Stimulated activated CD8-positive, alpha-beta memory T cell treated with anti-CD3 and anti-CD28 coated beads, Interleukin-15, amount 100 ng/mL, for 1 hour (primary cell): ENCODE measurements around the gene OR13A1.
"Not testable (repeated sequence)": the region's sequence is repeated elsewhere in the genome, so short reads cannot be mapped to it uniquely, and the experiment has no call there.

ENCODE experiments used
- DNase-seq: peaks from one replicate; pipeline ENCODE4 v3.0.0-alpha.2; 2020; ENCODE audit warnings: low read depth

OR13A1 gene, protein sequence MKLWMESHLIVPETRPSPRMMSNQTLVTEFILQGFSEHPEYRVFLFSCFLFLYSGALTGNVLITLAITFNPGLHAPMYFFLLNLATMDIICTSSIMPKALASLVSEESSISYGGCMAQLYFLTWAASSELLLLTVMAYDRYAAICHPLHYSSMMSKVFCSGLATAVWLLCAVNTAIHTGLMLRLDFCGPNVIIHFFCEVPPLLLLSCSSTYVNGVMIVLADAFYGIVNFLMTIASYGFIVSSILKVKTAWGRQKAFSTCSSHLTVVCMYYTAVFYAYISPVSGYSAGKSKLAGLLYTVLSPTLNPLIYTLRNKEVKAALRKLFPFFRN

DNA sequence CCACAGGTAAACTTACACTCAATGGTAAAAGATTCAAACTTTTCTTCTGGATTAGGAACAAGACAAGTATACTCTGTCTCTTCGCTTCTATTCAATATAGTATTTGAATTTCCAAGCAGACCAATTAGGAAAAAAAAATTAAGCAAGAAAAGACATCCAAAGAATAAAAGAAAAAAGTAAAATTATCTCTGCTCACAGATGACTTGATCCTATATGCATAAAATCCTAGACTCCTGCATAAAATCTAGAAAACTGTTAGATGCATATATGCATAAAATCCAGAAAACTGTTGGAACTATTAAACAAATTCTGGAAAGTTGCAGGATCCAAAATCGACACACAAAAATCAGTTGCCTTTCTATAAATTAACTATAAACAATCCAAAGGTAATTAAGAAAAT is at the start of gene OR13A1:
Gene OR13A1, minus strand, starts transcription at position 101 of the 400 bp plus-strand sequence. CDS start 11,186 bp downstream, outside the sequence.
- DNase-seq = no peak

DNA sequence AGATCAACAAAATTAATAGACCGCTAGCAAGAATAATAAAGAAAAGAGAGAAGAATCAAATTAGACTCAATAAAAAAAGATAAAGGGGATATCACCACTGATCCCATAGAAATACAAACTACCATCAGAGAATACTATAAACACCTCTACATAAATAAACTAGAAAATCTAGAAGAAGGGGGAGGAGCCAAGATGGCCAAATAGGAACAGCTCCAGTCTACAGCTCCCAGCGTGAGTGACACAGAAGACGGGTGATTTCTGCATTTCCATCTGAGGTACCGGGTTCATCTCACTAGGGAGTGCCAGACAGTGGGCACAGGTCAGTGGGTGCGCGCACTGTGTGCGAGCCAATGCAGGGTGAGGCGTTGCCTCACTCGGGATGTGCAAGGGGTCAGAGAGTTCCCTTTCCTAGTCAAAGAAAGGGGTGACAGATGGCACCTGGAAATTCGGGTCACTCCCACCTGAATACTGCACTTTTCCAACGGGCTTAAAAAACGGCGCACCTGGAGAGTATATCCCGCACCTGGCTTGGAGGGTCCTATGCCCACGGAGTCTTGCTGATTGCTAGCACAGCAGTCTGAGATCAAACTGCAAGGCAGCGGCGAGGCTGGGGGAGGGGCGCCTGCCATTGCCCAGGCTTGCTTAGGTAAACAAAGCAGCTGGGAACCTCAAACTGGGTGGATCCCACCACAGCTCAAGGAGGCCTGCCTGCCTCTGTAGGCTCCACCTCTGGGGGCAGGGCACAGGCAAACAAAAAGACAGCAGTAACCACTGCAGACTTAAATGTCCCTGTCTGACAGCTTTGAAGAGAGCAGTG is 46.8 kb upstream of the OR13A1 start:
- not testable (repeated sequence) for DNase-seq

DNA sequence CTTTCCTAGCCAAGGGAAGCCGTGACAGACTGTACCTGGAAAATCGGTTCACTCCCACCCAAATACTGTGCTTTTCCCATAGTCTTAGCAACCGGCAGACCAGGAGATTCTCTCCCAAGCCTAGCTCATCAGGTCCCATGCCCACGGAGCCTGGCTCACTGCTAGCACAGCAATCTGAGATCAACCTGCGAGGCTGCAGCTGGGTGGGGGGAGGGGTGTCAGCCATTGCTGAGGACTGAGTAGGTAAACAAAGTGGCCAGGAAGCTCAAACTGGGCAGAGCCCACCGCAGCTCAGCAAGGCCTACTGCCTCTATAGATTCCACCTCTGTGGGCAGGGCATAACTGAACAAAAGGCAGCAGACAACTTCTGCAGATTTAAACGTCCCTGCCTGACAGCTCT is 43.6 kb upstream of the OR13A1 start:
- DNase-seq = not testable (repeated sequence)

DNA sequence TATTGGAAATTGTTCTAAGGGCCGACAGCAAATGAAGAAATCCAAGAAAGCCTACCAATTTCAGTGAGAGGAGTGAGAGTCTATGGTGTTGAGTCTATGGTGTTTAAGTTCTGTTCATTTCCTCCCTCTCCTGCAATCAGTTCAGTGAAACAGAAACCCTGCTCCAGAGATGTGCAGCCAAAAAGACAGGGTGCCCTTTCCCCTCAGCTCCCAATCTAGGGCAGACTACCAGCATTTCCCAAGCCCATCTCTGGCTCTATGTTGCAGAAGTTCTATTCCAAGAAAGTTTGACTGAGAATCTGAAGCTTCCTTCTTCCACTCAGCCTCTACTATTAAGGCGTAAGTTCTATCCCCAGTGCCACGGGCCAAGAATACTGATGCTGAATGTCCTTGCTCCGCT is 40.1 kb upstream of the OR13A1 start:
- DNase-seq = no peak

DNA sequence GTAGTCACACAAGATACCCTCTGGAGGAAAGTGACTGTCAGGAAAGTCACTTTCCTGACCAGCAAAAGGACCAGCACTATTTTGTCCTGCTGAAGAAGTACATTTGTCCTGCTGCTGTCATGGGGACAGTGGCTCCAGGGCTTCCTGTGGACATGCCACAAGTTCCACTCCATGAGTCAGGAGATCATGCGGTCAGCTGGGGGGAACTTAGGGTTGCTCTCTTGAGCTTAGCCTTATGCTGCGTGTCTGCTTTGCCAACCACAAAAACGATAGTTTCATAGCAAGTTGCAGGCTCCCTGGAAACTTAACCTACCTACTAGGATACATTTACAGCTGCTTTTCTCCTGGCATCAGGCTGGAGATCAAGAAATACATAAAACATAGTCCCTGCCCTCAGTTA is 38.9 kb upstream of the OR13A1 start:
- DNase-seq = no peak

DNA sequence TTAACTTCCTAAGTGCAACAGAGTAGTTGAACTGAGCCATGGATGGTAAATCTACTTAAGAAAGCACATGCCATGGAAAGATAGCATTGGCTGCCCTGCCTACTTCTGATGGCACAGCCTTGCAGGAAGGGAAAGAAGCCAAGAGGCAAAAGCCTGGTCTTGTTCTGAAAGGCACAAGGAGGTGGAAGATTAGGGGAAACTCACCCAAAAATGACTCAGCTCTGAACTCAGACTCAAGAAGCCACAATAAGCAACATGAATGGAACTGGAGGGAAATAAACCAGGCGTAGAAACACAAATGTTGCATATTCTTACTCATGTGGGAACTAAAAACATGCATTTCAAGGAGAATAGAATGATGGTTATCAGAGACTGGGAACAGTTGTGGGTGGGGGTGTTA is 37.8 kb upstream of the OR13A1 start:
- no peak for DNase-seq

DNA sequence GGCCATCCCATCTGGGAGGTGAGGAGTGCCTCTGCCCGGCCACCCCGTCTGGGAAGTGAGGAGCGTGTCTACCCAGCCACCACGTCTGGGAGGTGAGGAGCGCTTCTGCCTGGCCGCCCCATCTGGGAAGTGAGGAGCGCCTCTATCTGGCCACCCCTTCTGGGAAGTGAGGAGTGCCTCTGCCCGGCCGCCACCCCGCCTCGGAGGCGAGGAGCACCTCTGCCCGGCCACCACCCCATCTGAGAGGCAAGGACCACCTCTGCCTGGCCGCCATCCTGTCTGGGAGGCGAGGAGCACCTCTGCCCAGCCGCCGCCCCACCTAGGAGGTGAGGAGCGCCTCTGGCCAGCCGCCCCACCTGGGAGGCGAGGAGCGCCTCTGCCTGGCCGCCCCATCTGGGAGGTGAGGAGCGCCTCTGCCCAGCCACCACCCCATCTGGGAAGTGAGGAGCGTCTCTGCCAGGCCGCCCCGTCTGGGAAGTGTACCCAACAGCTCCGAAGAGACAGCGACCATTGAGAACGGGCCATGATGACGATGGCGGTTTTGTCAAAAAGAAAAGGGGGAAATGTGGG is 32.9 kb upstream of the OR13A1 start:
- not testable (repeated sequence) for DNase-seq

DNA sequence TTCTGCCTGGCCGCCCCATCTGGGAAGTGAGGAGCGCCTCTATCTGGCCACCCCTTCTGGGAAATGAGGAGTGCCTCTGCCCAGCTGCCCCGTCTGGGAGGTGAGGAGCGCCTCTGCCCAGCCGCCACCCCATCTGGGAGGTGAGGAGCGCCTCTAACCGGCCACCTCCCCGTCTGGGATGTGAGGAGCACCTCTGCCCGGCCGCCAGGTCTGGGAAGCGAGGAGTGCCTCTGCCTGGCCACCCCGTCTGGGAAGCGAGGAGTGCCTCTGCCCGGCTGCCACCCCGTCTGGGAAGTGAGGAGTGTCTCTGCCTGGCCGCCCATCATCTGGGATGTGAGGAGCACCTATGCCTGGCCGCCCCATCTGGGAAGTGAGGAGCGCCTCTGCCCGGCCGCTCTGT is 32.1 kb upstream of the OR13A1 start:
- DNase-seq = not testable (repeated sequence)

DNA sequence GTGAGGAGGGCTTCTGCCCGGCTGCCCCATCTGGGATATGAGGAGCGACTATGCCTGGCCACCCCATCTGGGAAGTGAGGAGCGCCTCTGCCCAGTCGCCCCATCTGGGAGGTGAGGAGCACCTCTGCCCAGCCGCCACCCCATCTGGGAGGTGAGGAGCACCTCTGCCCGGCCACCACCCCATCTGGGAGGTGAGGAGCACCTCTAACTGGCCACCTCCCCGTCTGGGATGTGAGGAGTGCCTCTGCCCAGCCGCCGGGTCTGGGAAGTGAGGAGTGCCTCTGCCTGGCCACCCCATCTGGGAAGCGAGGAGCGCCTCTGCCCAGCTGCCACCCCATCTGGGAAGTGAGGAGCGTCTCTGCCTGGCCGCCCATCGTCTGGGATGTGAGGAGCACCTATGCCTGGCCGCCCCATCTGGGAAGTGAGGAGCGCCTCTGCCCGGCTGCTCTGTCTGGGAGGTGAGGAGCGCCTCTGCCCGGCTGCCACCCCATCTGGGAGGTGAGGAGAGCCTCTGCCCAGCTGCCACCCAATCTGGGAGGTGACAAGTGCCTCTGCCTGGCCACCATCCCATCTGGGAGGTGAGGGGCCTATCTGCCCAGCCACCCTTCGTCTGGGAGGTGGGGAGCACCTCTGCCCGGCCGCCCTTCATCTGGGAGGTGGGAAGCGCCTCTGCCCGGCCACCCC is 31.4 kb upstream of the OR13A1 start:
- DNase-seq = not testable (repeated sequence)

DNA sequence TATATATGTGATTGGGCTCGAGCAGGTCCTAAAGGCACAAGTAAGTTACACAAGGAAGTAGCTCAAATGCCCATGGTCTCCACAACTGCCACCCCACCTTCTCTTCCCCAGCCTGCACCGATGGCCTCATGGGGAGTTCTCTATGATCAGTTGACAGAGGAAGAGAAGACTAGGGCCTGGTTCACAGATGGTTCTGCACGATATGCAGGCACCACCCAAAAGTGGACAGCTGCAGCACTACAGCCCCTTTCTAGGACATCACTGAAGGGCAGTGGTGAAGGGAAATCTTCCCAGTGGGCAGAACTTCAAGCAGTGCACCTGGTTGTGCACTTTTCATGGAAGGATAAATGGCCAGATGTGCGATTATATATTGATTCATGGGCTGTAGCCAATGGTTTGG is 25.0 kb upstream of the OR13A1 start:
- not testable (repeated sequence) for DNase-seq

DNA sequence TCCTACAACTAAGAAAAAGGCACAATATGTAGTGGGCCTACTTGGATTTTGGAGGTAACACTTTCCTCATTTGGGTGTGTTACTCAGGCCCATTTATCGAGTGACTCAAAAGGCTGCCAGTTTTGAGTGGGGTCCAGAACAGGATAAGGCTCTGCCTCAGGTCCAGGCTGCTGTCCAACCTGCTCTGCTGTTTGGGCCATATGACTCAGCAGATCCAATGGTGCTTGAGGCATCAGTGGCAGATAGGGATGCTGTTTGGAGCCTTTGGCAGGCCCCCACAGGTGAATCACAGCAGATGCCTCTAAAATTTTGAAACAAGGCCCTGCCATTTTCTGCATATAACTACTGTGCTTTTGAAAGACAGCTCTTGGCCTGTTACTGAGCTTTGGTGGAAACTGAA is 24.5 kb upstream of the OR13A1 start:
- no peak for DNase-seq

DNA sequence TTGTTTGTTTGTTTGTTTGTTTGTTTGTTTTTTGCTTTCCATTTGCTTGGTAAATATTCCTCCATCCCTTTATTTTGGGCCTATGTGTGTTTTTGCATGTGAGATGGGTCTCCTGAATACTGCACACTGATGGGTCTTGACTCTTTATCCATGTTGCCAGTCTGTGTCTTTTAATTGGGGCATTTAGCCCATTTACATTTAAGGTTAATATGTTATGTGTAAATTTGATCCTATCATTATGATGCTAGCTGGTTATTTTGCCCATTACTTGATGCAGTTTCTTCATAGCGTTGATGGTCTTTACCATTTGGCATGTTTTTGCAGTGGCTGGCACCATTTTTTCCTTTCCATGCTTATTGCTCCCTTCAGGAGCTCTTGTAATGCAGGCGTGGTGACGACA is 16.4 kb upstream of the OR13A1 start:
- not testable (repeated sequence) for DNase-seq

DNA sequence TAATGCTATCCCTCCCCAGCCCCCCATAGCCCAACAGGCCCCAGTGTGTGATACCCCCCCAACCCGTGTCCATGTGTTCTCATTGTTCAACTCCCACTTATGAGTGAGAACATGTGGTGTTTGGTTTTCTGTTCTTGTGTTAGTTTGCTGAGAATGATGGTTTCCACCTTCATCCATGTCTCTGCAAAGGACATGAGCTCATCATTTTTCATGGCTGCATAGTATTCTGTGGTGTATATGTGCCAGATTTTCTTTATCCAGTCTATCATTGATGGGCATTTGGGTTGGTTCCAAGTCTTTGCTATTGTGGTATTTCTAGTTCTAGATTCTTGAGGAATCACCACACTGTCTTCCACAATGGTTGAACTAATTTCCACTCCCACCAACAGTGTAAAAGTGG is 11.5 kb upstream of the OR13A1 start:
- not testable (repeated sequence) for DNase-seq

DNA sequence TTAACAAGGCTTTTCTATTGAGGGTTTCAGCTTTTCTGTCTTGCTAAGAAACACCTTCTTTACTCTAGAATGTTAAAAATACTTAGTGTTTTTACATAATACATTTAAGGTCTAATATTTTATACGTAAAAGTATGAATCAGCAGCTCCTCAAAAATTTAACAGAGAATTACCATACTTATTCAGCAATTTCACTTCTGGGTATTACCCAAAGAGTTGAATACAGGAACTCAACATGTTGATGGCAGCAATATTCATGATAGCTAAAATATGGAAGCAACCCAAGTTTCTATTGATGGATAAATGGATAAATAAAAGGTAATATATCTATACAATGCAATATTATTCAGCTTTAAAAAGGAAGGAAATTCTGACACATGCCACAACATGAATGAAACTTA is 9.7 kb upstream of the OR13A1 start:
- no peak for DNase-seq

DNA sequence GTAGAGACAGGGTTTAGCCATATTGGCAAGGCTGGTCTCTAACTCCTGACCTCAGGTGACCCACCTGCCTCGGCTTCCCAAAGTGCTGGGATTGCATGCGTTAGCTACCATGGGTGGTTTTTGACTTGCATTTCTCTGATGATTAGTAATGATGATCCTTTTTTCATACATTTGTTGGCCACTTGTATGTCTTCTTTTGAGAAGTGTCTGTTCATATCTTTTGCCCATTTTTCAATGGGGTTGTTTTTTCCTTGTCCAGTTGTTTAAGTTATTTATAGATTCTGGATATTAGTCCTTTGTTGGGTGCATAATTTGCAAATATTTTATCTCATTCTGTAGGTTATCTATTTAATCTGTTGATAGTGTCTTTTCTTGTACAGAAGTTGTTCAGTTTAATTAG is 4.3 kb upstream of the OR13A1 start:
- DNase-seq = no peak

DNA sequence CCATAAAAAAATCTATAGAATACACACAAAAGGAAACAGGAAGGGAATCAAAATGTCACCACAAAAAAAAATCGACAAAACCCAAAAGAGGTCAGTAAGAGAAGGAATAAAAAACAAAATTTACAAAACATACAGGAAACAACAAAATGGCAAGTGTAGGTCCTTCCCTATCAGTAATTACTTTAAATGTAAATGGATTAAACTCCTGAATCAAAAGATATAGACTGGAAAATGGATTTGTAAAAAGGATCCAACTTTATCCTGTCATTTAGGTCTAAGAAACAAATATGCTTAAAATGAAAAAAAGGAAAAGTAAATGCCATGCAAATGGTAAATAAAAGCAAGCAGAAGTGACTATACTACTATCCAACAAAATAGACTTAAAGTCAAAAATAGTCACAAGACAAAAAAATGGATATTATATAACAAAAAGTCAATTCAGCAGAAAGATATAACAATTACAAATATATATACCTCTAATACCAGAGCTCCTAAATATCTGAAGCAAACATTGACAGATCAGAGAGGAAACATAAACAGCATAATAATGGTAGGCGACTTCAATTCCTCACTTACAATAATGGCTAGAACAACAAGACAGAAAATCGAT is 2.0 kb downstream of the OR13A1 start:
- no peak for DNase-seq

DNA sequence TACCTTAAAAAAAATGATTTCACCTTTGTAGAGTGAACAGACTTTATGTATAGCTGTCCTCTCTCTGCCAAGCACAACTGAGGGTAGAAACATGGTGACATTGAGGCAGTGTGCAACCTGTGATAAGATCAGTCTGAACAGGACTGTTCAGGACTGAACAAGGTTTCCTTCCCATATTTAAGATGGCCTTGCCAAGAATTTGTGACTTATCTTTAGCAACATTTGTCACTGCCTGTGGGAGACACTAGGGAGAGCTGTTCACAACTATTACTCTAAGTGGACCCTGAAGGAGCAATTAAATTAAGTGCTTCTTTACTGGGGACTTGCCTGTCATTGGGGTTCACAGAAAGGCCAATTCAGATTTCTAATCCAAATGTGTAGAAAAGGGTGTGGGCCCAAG is 6.7 kb downstream of the OR13A1 start:
- DNase-seq = no peak

DNA sequence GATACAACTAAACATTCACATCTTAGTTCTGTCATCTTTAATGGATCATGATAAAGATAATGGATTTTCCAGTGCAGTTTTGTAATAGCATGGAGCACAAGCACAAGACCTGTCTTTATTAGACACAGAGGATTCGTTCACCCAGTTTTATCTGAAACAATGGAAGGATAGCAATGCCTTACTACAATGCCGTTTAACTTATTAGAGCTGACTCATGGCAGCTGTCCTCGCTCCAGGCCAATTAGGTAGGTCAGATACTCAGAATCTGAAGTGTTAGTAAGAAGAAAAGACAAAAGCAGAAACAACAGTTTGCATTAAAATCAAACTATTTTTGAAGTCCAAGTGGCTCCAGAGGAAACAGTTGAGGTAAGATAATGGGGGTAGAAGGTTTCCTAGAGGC is 12.8 kb downstream of the OR13A1 start:
- DNase-seq = no peak

DNA sequence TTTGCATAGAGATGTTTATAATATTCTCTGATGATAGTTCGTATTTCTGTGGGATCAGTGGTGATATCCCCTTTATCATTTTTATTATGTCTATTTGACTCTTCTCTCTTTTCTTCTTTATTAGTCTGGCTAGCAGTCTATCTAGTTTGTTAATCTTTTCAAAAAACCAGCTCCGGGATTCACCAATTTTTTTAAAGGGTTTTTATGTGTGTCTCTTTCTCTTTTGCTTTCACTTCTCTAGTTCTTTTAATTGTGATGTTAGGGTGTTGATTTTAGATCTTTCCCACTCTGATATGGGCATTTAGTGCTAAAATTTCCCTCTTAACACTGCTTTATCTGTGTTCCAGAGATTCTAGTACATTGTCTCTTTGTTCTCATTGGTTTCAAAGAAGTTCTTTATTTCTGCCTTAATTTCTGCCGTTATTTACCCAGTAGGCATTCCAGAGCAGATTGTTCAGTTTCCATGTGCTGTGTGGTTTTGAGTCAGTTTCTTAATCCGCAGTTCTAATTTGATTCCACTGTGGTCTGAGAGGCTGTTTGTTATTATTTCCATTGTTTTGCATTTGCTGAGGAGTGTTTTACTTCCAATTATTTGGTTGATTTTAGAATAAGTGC is 17.0 kb downstream of the OR13A1 start:
- not testable (repeated sequence) for DNase-seq

DNA sequence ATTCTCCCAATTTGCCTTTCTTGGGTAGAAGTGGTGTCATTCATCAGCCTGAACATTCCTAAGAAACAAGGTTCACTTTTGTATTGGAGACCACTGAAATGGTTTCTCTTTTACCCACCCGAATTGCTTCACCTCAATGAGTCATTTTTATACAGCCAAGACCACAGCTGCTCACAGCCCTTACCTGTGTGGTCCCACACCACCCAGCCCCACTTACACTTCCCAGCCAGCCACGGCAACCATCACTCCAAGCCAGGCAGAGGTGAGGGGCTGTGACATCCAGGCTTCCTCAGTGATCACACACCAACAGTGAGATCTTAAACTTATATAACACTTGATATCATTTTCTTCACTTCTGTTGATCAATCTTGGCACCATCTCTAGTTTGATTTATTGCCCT is 20.7 kb downstream of the OR13A1 start:
- DNase-seq = no peak

DNA sequence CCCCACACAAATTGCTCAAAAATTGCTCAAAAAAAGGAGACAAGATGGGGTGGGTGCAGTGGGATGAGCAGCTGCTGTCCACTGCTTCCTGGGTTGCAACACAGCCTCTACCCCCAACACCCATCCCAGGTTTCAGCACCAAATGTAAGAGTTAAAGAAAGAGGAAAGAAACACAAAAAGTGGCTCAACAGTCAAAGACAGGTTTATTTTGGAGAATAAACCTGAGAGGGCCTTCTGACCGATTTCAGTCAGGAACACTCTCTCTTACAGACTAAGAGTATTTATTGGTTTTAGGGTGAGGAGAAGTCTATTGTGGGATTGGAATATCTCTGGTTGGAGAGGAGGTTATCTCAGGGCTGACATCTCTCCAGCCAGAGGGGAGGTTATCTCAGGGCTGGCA is 28.4 kb downstream of the OR13A1 start:
- DNase-seq = no peak

DNA sequence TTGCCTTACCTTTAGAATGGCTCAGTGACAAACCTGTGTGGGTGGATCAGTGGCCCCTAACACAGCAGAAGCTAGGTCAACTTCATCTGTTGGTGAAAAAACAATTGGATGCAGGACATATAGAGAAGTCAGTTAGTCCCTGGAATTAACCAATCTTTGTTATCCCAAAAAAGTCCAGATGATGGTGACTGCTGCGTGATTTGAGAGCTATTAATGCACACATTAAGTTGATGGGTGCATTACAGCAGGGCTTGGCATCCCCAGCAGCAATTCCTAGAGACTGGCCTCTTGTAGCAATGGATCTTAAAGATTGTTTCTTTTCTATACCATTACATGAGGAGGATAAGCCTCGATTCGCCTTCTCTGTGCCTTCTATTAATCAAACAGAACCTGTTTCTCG is 33.3 kb downstream of the OR13A1 start:
- no peak for DNase-seq
